Psoas muscle (tissue), 8 donors: ENCODE results near the gene ANKRD50. TPM values are rescaled to one million over a fixed set of nuclear protein-coding genes. Genes with fewer than 3 reads are reported as not detected.

Experiments used
- ATAC-seq, 4 donors: fragments of 200-7000 bp; cut with Tn5 transposase; one replicate each; pipeline ENCODE4 v1.9.1; 2020; ENCODE audit warnings: moderate library complexity in 3 of 4, mild to moderate bottlenecking in 2 of 4
- DNase-seq, 2 donors: peaks; one replicate each; pipeline ENCODE4 v3.0.0-alpha.2; 2020
- H3K27ac ChIP-seq: fragments of 200-600 bp; one replicate; pipeline ENCODE4 v1.8.0; 2022
- H3K27me3 ChIP-seq, 3 donors: fragments of 200-600 bp in 1 of 3; one replicate each; pipeline versions ENCODE4 v1.6.1 to v1.8.0; 2013 to 2022; ENCODE audit warnings: low read length in 2 of 3, mild to moderate bottlenecking in 2 of 3, moderate library complexity in 1 of 3; ENCODE audit not compliant: insufficient read depth in 3 of 3
- H3K36me3 ChIP-seq, 2 donors: fragments of 200-600 bp in 1 of 2; one replicate each; pipeline versions ENCODE4 v1.6.1 to v1.8.0; 2013 to 2022; ENCODE audit warnings: low read depth in 1 of 2, mild to moderate bottlenecking in 1 of 2, moderate library complexity in 1 of 2; ENCODE audit not compliant: insufficient read depth in 1 of 2
- H3K4me1 ChIP-seq: fragments of 200-600 bp; one replicate; pipeline ENCODE4 v1.8.0; 2022
- H3K4me3 ChIP-seq: fragments of 200-600 bp; one replicate; pipeline ENCODE4 v1.8.0; 2022; ENCODE audit warnings: mild to moderate bottlenecking
- H3K9me3 ChIP-seq: fragments of 200-600 bp; one replicate; pipeline ENCODE4 v1.8.0; 2022
- WGBS, 3 donors: extraction: QIAGEN DNeasy Blood & Tissue Kit; methylation state at CpG; one replicate each; pipeline versions ENCODE4 v1.1.6 to v1.1.7; 2013; 5-methylcytosine and 5-hydroxymethylcytosine counted together
- intact Hi-C, 2 donors: fragments of 100-400 bp; cut with DNase I; formaldehyde crosslinking; loops; one replicate each; pipeline versions ENCODE4 v1.11.0 to v1.14.2; 2022
- polyA plus RNA-seq, 3 donors: library from polyadenylated mRNA; stranded (reverse); fragments of 200-250 nt; gene quantifications; one replicate each; pipeline ENCODE4 v1.2.3, GENCODE V29; 2013
- total RNA-seq, 4 donors: library from RNA; stranded (reverse); fragmentation: NEBNext Ultra II Directional in 2 of 4; extraction: Animal tissue kit (Norgen Biotek cat#: 25700) in 2 of 4; gene quantifications; one replicate each; pipeline versions ENCODE4 v1.2.1 to v1.2.4, GENCODE V29; 2021 to 2023
- TF ChIP-seq, protein P1 (sequence below): fragments of 200-600 bp; IDR thresholded peaks from one replicate; pipeline ENCODE4 v1.8.0; 2022; ENCODE audit warnings: antibody characterized with exemption
- donor health status: healthy with polysubstance abuse.
- donor health status: DM: no; HTN: no; CAD: no; lungs with moderate emphysema.
- donor health status: Bipolar disorder and iron deficiency.
- donor health status: healthy.
- donor health status: DM: yes; HTN: yes; CAD: no.
- donor health status: DM: no; HTN: no; CAD: no.
- donor health status: DM: no; HTN: no; CAD: no.
- donor health status: DM: yes; HTN: yes; CAD: no.

Gene ANKRD50
- total and polyA plus RNA-seq, 7 donors = 0.66 to 7.0 (median 3.1) TPM

DNA sequence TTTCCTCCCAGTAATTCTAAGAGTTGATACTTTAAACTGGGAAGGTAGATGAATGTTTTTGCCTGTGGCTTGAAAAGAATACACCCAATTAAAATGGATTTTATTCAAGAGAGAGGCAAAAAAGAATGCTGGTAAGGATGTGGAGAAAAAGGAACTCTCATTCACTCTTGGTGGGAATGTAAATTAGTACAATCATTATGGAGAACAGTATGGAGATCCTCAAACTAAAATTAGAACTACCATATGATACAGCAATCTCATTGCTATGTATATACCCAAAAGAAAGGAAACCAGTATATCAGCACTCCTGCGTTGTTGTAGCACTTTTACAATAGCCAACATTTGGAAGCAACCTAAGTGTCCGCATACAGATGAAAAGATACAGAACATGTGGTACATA lies 75.2 kb downstream of the ANKRD50 start:
- intact Hi-C loops = no loop called here
- no peaks in the 10 kb centered on the region for H3K27me3 ChIP-seq
- H3K4me1 ChIP-seq = no peaks in the 10 kb centered on the region
- H3K36me3 ChIP-seq = no peaks in the 10 kb centered on the region
- no peaks in the 10 kb centered on the region for H3K9me3 ChIP-seq
- 95 to 97% (median 96%) methylated on average over 2 of the region's 2 CpGs for WGBS, 3 donors
- H3K4me3 ChIP-seq = no peak overlapping the region
- no peak overlapping the region for H3K27ac ChIP-seq
- ATAC-seq (no peak), DNase-seq (no peak)
- TF ChIP-seq, protein P1, sequence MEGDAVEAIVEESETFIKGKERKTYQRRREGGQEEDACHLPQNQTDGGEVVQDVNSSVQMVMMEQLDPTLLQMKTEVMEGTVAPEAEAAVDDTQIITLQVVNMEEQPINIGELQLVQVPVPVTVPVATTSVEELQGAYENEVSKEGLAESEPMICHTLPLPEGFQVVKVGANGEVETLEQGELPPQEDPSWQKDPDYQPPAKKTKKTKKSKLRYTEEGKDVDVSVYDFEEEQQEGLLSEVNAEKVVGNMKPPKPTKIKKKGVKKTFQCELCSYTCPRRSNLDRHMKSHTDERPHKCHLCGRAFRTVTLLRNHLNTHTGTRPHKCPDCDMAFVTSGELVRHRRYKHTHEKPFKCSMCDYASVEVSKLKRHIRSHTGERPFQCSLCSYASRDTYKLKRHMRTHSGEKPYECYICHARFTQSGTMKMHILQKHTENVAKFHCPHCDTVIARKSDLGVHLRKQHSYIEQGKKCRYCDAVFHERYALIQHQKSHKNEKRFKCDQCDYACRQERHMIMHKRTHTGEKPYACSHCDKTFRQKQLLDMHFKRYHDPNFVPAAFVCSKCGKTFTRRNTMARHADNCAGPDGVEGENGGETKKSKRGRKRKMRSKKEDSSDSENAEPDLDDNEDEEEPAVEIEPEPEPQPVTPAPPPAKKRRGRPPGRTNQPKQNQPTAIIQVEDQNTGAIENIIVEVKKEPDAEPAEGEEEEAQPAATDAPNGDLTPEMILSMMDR = no peak

DNA sequence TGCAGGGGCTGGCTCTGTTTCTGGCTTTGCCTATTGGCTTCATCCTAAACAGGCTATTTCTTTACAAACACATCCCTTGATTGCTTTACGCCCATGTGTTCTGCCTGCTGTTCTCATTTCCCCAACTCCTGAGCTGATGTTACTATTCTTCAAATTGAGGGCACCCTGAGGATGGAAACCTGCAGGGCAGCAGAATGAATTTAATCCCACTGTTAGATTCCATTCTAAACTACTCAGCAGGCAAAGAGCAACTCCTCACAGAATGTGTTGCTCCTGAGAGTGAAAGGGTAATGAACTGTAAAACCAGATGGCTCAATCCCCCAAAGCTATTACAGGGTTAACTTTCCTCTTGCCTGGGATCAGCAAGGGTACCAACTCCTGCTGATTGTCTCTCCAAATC lies 75.7 kb downstream of the ANKRD50 start:
- DNase-seq = no peak
- Histone ChIP-seq H3K4me3 (no peak overlapping the region), H3K36me3 (no peaks in the 10 kb centered on the region), H3K27me3 (no peaks in the 10 kb centered on the region), H3K9me3 (no peaks in the 10 kb centered on the region), H3K4me1 (no peaks in the 10 kb centered on the region), H3K27ac (no peak overlapping the region)
- TF ChIP-seq, protein P1 = no peak
- whole genome bisulfite sequencing, 3 donors = 90 to 95% (median 93%) methylated on average over 1 of the region's 1 CpG
- ATAC-seq = no peak
- intact Hi-C loops = no loop called here

DNA sequence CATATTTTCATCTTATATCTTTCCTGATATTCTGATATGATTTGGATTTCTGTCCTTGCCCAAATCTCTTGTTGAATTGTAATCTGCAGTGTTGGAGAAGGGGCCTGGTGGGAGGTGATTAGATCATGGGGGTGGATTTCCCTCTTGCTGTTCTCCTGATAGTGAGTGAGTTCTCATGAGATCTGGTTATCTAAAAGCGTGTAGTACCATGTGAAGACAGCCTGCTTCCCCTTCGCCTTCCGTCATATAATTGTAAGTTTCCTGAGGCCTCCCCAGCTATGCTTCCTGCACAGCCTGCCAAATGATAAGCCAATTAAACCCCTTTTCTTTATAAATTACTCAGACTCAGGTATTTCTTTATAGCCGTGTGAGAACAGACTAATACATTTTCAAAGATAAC lies 77.2 kb downstream of the ANKRD50 start:
- TF ChIP-seq, protein P1 = no peak
- H3K27me3 ChIP-seq = no peaks in the 10 kb centered on the region
- no peak overlapping the region for H3K27ac ChIP-seq
- no peak overlapping the region for H3K4me3 ChIP-seq
- DNase-seq (no peak), ATAC-seq (no peak)
- H3K36me3 ChIP-seq = no peaks in the 10 kb centered on the region
- intact Hi-C loops = no loop called here
- whole genome bisulfite sequencing, 3 donors = 74 to 86% (median 83%) methylated on average over 4 of the region's 4 CpGs
- H3K4me1 ChIP-seq = no peaks in the 10 kb centered on the region
- H3K9me3 ChIP-seq = no peaks in the 10 kb centered on the region

DNA sequence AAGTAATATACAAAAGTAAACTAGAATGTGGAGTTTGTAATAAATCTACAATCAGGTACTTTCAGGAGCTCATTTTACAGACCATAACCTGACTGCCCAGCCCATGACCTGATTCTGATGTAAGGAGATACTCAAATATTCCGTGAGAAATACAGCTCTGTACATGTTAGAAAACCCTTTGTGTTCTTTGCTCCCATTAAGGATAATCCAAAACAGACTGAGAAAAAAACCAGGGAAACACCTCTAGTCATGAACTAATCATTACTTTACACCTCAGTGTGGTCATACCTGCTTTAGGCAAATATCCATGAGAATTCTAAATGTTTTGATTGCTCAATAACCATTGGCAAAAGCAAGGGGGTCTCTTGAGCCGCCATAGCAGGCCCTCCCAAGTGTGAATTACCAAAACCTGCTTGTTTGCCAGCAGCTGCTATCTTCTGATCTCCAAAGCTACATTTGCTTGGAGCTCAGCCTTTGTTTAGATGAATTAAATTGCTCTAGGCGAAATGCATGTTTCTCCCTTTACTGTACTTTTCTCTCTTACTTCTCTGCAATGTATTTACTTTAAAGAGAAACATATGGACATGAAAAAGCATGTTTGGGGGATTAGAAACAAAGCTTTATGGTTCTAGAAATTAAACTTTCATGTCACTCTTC lies 79.1 kb downstream of the ANKRD50 start:
- Histone ChIP-seq H3K27ac (no peak overlapping the region), H3K27me3 (no peaks in the 10 kb centered on the region), H3K4me1 (no peaks in the 10 kb centered on the region), H3K9me3 (no peaks in the 10 kb centered on the region), H3K4me3 (no peak overlapping the region), H3K36me3 (no peaks in the 10 kb centered on the region)
- intact Hi-C loops = no loop called here
- ATAC-seq (no peak), DNase-seq (no peak)
- WGBS, 3 donors = 74 to 84% (median 78%) methylated on average over 3 of the region's 3 CpGs
- TF ChIP-seq, protein P1 = no peak

DNA sequence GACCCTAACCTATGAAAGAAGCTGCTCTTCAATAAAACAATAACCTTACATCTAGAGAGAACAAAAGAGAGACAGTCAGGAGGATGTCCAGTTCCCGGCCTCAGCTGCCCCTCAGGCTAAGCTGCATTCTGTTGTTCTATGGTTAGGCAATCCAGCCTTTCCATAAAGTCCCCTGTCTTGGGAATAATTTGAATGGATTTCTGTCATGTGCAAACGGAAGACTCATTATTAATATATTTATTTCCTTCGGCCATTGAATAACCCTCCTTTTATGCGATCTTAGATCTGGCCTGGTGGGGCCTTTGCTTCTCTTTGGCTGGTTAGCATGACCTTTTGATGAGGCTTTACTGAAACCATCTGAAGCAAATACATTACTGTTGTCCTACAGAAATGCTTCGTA lies 80.1 kb downstream of the ANKRD50 start:
- ATAC-seq (no peak), DNase-seq (no peak)
- Histone ChIP-seq H3K36me3 (no peaks in the 10 kb centered on the region), H3K27me3 (no peaks in the 10 kb centered on the region), H3K4me1 (no peaks in the 10 kb centered on the region), H3K9me3 (no peaks in the 10 kb centered on the region), H3K4me3 (no peak overlapping the region), H3K27ac (no peak overlapping the region)
- TF ChIP-seq, protein P1 = no peak
- 85 to 90% (median 89%) methylated on average over 5 of the region's 5 CpGs for WGBS, 3 donors
- intact Hi-C loops = no loop called here
